Gastroesophageal sphincter (tissue), 3 donors: ENCODE results near the gene PAXX.

Source experiments
- CTCF ChIP-seq, 4 experiments: fragments of 200-600 bp in 2 of 4; fragments of 450-650 bp in 2 of 4; sonication (generic) in 1 of 4; IDR thresholded peaks; one replicate each; pipeline ENCODE4 v1.5.1; 2017 to 2019; ENCODE audit warnings: antibody characterized with exemption in 4 of 4, mild to moderate bottlenecking in 2 of 4, moderate library complexity in 2 of 4
- POLR2A ChIP-seq, 2 donors: fragments of 450-650 bp; IDR thresholded peaks; one replicate each; pipeline ENCODE4 v1.6.1; 2017; ENCODE audit warnings: antibody characterized with exemption in 2 of 2, mild to moderate bottlenecking in 2 of 2, moderate library complexity in 1 of 2

GRCh38 chr9:136958473-136958872 is 33.7 kb upstream of the PAXX start:
- TF ChIP-seq POLR2A (IDR thresholded peaks at IDR 0.05) (no peak), CTCF (IDR thresholded peaks at IDR 0.05) (no peak)
